ENCODE measurements around the gene CCDC34.
"Not testable (repeated sequence)": the region's sequence is repeated elsewhere in the genome, so short reads cannot be mapped to it uniquely, and the experiment has no call there.

DNA sequence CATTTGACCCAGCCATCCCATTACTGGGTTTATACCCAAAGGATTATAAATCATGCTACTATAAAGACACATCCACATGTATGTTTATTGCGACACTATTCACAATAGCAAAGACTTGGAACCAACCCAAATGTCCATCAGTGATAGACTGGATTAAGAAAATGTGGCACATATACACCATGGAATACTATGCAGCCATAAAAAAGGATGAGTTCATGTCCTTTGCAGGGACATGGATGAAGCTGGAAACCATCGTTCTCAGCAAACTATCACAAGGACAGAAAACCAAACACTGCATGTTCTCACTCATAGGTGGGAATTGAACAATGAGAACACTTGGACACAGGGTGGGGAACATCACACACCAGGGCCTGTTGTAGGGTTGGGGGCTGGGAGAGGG, 36.0 kb downstream of the CCDC34 start:
- not testable (repeated sequence) for TF ChIP-seq CTCF (IDR thresholded peaks at IDR 0.05; ENCODE audit: low read depth, low read length, missing input control); MAX (IDR thresholded peaks at IDR 0.05); JUND (IDR thresholded peaks at IDR 0.05); REST (IDR thresholded peaks at IDR 0.05); YY1 (IDR thresholded peaks at IDR 0.05); ATF3 (IDR thresholded peaks at IDR 0.05)

Measured in liver (tissue), 3 donors.